KMS-11 (cell line): ENCODE data around the gene MRPL22.

Experiments used
- H2AFZ ChIP-seq: fragments of 200-600 bp; sonication (generic); 2 replicates; pipeline ENCODE4 v1.6.1; 2016; ENCODE audit warnings: antibody characterized with exemption, mixed run types, low read depth
- H3K27ac ChIP-seq: fragments of 200-600 bp; sonication (generic); 2 replicates; pipeline ENCODE4 v1.6.1; 2016; ENCODE audit warnings: mild to moderate bottlenecking, mixed run types
- H3K27me3 ChIP-seq: fragments of 200-600 bp; sonication (generic); 2 replicates; pipeline ENCODE4 v1.6.1; 2017; ENCODE audit warnings: mild to moderate bottlenecking, low read depth, mixed run types, moderate library complexity; ENCODE audit not compliant: insufficient read depth
- H3K36me3 ChIP-seq: fragments of 200-600 bp; sonication (generic); 2 replicates; pipeline ENCODE4 v1.6.1; 2017; ENCODE audit warnings: mild to moderate bottlenecking, mixed run types; ENCODE audit not compliant: insufficient read depth
- H3K4me1 ChIP-seq: fragments of 200-600 bp; sonication (generic); 2 replicates; pipeline ENCODE4 v1.6.1; 2016; ENCODE audit warnings: mild to moderate bottlenecking, low read depth, mixed run types; ENCODE audit not compliant: poor library complexity, severe bottlenecking
- H3K4me2 ChIP-seq: fragments of 200-600 bp; sonication (generic); 2 replicates; pipeline ENCODE4 v1.7.0; 2016; ENCODE audit warnings: mild to moderate bottlenecking, mixed run types
- H3K4me3 ChIP-seq: fragments of 200-600 bp; sonication (generic); IDR thresholded peaks from 2 replicates; pipeline ENCODE4 v1.6.1; 2017; ENCODE audit warnings: low read depth, low read length, mixed read lengths; ENCODE audit not compliant: insufficient read depth
- H3K79me2 ChIP-seq: fragments of 200-600 bp; sonication (generic); 2 replicates; pipeline ENCODE4 v1.6.1; 2016; ENCODE audit warnings: low read depth, mixed run types; ENCODE audit not compliant: insufficient read depth
- H3K9ac ChIP-seq: fragments of 200-600 bp; sonication (generic); 2 replicates; pipeline ENCODE4 v1.6.1; 2016; ENCODE audit warnings: mild to moderate bottlenecking, mixed run types
- H4K20me1 ChIP-seq: fragments of 200-600 bp; sonication (generic); 2 replicates; pipeline ENCODE4 v1.6.1; 2016; ENCODE audit warnings: mild to moderate bottlenecking, mixed run types; ENCODE audit not compliant: insufficient read depth
- TF ChIP-seq, protein P1 (sequence below): fragments of 200-600 bp; sonication (generic); conservative IDR thresholded peaks from 2 replicates; pipeline ENCODE4 v1.6.1; 2017; ENCODE audit warnings: low read depth, mild to moderate bottlenecking, antibody characterized with exemption, low read length, moderate library complexity, mixed read lengths

The MRPL22 gene

DNA sequence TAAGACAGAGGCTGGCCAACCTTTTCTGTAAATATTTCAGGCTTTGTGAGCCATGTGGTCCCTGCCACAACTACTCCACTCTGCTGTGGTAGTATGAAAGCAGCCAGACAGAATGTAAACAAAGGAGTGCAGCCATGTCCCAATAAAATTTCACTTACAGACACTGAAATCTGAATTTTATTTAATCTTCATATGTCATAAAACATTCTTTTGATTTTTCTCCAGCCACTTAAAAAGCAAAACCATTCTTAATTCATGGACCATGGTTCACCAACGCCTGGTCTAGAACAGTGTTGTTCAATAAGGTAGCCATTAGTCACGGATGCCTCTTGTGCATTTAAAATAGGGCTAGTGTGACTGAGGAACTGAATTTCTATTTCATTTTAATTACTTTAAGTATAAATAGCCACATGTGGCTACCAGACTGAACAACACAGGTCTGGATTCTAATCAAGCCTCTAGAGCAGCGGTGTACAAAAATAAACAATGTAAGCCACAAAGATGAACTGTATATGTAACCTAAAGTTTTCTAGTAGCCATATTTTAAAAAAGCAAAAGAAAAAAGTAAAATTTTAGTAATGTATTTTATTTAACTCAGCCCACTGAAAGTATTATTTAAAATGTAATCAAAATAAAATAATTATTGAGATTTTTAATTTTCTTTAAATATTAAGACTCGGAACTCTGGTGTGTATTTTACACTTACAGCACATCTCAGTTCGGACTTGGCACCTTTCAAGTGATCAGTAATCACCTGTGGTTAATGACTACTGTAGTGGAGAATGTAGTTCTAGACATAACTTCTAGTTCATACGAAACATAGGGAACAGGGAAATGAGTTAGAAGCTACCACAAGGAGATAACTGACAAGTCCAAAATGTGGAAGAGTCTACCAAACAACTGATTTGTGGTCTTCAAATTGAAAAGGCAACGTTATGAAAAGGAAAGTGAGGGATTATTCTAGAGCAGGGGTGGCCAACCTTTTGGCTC, 17.1 kb upstream of the MRPL22 start:
- H4K20me1 ChIP-seq = no peaks in the 10 kb centered on the region

DNA sequence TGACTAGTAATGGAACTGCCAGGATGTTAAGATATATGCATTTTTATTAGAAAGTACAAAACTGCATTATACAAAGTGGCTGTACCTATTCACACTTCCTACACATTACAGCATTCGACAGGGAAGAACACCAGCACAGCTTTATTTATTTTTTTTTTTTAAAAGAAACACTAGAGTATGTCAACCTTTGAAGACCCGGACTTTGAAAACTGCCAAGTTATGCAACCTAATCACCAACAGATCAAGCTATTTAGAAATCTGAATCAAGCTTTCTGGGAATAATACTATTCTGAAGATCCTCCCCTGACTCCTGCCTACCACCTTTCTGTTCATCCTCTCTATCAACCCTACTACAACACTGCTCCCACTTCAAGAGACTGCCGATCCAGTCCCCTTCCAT, 7.3 kb upstream of the MRPL22 start:
- peaks cover 14% of the 10 kb centered on the region for H3K79me2 ChIP-seq
- H3K4me2 ChIP-seq = no peak overlapping the region
- H3K9ac ChIP-seq = no peak overlapping the region

More for the DNA sequence above, 17.1 kb upstream of the MRPL22 start:
- no peak overlapping the region for H3K9ac ChIP-seq
- no peak overlapping the region for H3K4me2 ChIP-seq
- TF ChIP-seq, protein P1, sequence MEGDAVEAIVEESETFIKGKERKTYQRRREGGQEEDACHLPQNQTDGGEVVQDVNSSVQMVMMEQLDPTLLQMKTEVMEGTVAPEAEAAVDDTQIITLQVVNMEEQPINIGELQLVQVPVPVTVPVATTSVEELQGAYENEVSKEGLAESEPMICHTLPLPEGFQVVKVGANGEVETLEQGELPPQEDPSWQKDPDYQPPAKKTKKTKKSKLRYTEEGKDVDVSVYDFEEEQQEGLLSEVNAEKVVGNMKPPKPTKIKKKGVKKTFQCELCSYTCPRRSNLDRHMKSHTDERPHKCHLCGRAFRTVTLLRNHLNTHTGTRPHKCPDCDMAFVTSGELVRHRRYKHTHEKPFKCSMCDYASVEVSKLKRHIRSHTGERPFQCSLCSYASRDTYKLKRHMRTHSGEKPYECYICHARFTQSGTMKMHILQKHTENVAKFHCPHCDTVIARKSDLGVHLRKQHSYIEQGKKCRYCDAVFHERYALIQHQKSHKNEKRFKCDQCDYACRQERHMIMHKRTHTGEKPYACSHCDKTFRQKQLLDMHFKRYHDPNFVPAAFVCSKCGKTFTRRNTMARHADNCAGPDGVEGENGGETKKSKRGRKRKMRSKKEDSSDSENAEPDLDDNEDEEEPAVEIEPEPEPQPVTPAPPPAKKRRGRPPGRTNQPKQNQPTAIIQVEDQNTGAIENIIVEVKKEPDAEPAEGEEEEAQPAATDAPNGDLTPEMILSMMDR = no peak
- no peaks in the 10 kb centered on the region for H3K79me2 ChIP-seq
- no peak overlapping the region for H3K27ac ChIP-seq
- H2AFZ ChIP-seq = no peak overlapping the region
- no peaks in the 10 kb centered on the region for H3K27me3 ChIP-seq
- H3K36me3 ChIP-seq = 0 out of 2 replicates have a peak, but pooled peaks cover 4% of the 10 kb centered on the region
- no peaks in the 10 kb centered on the region for H3K4me1 ChIP-seq
- H3K4me3 ChIP-seq = no peak overlapping the region

DNA sequence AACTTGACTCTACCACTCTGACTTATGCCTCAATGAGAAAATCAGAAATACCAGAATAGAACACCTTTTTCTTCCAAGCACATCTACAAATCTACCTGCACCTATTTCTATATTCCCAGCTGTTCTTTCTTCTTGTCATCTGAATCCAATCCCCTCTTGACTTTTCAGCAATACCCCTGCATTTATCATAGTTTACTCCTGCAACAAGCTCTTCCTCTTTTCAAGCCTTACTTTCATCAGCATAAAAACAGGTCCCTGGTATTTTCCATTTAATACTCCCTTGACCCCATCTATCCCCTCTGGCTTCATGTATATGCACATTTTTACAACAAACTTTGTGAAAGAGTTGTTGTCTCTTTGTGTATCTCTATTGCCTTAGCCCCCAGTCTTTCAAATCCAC, 6.0 kb upstream of the MRPL22 start:
- Histone ChIP-seq H3K27me3 (no peaks in the 10 kb centered on the region), H3K4me2 (no peak overlapping the region), H2AFZ (no peak overlapping the region), H3K27ac (no peak overlapping the region), H3K9ac (no peak overlapping the region), H3K36me3 (no peaks in the 10 kb centered on the region), H3K4me1 (peaks cover 12% of the 10 kb centered on the region), H3K4me3 (no peak overlapping the region), H3K79me2 (peaks cover 14% of the 10 kb centered on the region), H4K20me1 (no peaks in the 10 kb centered on the region)
- TF ChIP-seq, protein P1 = no peak

More for the DNA sequence above, 7.3 kb upstream of the MRPL22 start:
- Histone ChIP-seq H3K27me3 (no peaks in the 10 kb centered on the region), H4K20me1 (no peaks in the 10 kb centered on the region), H3K27ac (no peak overlapping the region), H3K4me3 (no peak overlapping the region), H2AFZ (no peak overlapping the region), H3K36me3 (no peaks in the 10 kb centered on the region), H3K4me1 (peaks cover 12% of the 10 kb centered on the region)
- TF ChIP-seq, protein P1 = no peak

DNA sequence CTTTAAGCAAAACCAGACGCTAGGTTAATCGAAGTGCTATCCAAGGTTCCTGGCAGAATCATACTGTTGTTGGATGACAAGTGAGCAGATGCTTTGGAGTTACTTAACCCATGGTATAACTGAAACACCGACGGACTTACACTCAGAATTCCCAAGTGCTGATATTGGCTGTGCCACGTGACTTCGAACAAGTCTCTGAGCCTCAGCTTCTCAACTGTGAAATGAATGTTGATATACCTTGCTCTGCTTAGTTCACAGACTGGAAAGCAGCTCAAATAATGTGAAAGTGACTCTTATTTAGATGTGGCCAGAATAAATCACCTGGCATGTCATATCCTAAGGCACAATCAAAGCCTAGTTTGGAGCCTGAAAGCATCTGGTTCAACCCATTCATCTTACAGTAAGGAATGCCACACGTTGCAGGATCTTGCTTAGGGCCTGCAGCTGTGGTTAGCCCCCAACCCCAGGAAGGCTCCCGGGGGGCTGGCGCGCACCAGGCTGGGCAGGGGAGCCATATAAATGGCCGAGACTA, 3.6 kb upstream of the MRPL22 start:
- Histone ChIP-seq H3K4me2 (peak overlapping the region; percentile 70), H3K36me3 (no peaks in the 10 kb centered on the region), H2AFZ (peak overlapping the region; percentile 76; the same call in 1 of the 2 replicates), H3K79me2 (peaks cover 28% of the 10 kb centered on the region), H3K4me3 (no peak overlapping the region), H3K4me1 (peaks cover 25% of the 10 kb centered on the region), H4K20me1 (no peaks in the 10 kb centered on the region), H3K27me3 (no peaks in the 10 kb centered on the region), H3K27ac (peak overlapping the region; percentile 27; the same call in 1 of the 2 replicates), H3K9ac (peak overlapping the region; percentile 66; the same call in 1 of the 2 replicates)
- TF ChIP-seq, protein P1 = no peak
